ENCODE data around the gene COL9A1.

DNA sequence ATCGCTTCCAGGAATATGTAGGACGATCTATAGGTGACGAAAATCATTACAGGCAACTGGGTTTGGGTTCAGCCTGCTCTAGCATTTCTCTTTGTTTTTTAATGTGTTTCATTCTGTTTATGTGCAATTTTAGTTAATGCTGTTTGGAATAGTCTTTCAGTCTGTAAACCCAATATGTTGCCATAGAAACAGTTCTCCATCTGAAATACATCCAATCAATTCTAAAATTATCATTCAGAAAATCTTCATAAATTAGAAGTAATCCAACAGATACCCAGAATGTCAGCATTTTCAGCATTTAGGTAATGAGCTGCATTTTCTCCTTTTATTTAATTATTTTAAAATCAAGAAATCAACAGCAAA, 34.8 kb upstream of the COL9A1 start:
- TF ChIP-seq POLR2A (IDR thresholded peaks at IDR 0.05), result no peak
- TF ChIP-seq CTCF (IDR thresholded peaks at IDR 0.05), result no peak
